Ecto neural progenitor cell (in vitro differentiated cells): ENCODE results near the gene TRMT61A.
A peak's percentile ranks its signal among the peaks of the same experiment; 100 is the strongest.

Experiments
- DNase-seq: peaks from one replicate; pipeline ENCODE4 v3.0.0-alpha.2; 2018; ENCODE audit warnings: low spot score

TRMT61A gene

GRCh38 chr14:103563226-103563620, 34.2 kb downstream of the TRMT61A start:
- DNase-seq = no peak

DNA sequence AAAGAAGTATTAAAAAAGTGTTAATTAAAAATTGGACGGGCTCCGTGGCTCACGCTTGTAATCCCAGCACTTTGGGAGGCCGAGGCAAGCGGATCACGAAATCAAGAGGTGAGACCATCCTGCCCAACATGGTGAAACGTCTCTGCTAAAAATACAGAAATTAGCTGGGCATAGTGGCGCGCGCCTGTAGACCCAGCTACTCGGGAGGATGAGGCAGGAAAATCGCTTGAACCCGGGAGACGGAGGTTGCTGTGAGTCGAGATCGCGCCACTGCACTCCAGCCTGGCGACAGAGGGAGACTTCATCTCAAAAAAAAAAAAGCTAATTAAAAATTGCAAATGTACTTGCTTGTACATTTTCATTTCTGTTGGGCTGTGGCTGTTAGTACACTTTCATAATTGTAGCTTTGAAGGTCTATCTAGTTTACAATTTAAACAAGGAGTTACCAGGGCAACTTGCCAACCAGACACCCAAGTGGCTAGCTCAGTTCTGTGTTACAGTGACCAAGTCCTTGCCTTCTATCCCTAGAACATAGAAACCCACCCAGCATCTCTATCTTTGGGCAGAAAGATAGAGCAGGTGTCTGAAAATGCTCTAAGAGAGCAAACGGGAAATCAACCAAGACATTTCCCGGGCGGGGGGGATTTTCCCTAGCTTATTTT, 35.0 kb downstream of the TRMT61A start:
- DNase-seq = no peak

DNA sequence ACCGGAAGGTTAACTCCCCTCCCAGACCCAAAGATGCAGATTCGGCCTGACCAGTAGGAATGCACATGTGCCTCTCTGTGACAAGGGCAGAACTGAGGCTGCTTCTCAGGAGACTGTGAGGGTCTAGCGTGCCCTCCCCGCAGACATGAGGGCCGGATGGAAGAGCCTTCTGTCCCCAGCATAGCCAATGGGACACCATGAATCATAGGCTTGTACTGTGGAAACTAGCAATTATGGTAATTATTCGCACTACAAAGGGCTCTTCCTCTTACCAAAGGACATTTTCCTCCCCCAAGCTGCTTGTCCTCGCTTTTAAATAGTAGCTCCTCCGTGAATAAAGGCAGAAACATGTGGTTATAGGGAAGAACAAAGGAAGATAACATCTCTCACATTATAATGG, 40.0 kb downstream of the TRMT61A start:
- no peak for DNase-seq

GRCh38 chr14:103569408-103569807, 40.4 kb downstream of the TRMT61A start:
- DNase-seq = no peak

- no peak for DNase-seq
Measured at GRCh38 chr14:103574104-103574503, 45.1 kb downstream of the TRMT61A start.

DNA sequence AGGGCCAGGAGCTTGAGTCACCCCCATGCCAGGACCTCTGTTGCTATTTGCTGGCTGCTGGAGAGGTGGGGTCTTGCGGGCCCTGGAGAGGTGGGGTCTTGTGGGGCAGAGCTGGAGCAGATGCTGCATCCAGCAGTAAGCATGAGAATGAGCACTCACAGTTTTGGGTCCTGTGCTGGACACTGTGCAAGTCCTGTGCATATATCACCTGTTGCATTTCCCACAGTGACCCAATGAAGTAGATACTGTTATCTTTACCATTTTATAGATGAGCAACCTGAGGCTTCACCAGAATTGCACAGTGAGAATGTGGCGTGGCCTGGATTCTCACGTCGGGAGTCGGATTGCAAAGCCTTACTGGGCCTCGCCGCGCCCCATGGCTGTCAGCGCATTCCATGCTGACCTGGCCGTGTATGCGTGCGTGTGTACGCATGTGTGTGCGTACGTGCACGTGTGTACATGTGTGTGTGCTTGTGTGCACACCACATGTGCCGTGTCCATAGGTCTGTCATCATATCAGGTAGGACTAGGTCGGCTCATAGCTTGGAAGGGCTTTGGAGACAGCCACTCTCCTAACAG, 45.8 kb downstream of the TRMT61A start:
- DNase-seq = no peak

DNA sequence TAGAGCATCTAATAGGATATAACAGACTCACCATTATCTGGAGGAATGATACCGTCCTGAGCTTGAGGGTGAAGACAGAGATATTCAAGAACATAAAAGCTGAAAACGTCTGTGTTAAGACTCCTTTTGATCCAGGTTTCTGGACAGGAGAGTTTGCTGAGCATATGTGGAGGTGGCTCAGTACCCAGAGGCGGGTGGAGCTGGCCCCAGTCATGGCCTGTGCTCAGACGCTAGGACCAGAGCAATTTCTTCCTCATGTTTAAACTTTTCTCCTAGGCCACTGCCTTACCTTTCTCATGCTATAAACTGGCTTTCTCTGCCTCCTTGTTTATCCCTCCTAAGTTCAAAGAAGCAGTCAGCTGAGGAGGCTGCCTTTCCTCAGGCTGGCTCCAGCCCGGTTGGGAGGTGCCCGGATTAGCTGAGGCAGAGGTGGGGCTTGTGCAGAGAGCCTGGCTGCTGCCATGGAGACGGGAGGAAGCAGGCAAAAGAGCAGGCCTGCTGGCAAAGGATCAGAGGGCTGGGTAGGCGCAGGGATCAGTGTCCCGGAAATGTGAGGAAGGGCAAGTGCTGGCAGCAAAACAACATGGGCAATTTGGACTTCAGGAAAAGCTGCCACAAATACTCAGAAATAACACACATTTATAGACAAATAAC, 47.5 kb downstream of the TRMT61A start:
- DNase-seq = peak; percentile 90

- DNase-seq = no peak
Measured at GRCh38 chr14:103578401-103579075, 49.5 kb downstream of the TRMT61A start.

DNA sequence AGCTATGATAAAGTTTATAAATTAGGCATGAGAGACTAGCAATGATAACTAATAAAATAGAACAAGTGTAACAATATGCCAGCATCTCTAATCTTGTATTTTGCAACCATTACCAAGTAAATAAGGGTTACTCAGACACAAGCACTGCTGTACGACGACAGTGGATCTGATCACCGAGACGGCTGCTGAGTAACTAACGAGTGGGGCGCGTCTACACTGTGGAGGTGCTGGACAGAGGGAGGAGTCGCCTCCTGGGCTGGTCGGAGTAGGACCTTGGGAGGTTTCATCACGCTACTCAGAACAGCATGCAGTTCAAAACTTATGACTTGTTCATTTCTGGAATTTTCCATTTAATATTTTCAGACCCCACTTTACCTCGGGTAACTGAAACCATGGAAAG, 52.2 kb downstream of the TRMT61A start:
- no peak for DNase-seq

- DNase-seq = no peak
Measured at GRCh38 chr14:103581954-103582703, 53.1 kb downstream of the TRMT61A start.

- DNase-seq = no peak
Measured at GRCh38 chr14:103584326-103584915, 55.4 kb downstream of the TRMT61A start.
